PC-9 (cell line): ENCODE results near the gene LRP1-AS.

Experiments
- EZH2 ChIP-seq: fragments of 200-600 bp; sonication (generic); IDR thresholded peaks from 2 replicates; pipeline ENCODE4 v1.8.0; 2017; ENCODE audit warnings: antibody characterized with exemption, low read depth
- TF ChIP-seq, protein P1 (sequence below): fragments of 200-600 bp; sonication (generic); conservative IDR thresholded peaks from 2 replicates; pipeline ENCODE4 v1.6.1; 2017; ENCODE audit warnings: mixed run types, antibody characterized with exemption, mild to moderate bottlenecking, moderate library complexity

GRCh38 chr12:57130941-57131340, 16.5 kb downstream of the LRP1-AS start:
- TF ChIP-seq, protein P1, sequence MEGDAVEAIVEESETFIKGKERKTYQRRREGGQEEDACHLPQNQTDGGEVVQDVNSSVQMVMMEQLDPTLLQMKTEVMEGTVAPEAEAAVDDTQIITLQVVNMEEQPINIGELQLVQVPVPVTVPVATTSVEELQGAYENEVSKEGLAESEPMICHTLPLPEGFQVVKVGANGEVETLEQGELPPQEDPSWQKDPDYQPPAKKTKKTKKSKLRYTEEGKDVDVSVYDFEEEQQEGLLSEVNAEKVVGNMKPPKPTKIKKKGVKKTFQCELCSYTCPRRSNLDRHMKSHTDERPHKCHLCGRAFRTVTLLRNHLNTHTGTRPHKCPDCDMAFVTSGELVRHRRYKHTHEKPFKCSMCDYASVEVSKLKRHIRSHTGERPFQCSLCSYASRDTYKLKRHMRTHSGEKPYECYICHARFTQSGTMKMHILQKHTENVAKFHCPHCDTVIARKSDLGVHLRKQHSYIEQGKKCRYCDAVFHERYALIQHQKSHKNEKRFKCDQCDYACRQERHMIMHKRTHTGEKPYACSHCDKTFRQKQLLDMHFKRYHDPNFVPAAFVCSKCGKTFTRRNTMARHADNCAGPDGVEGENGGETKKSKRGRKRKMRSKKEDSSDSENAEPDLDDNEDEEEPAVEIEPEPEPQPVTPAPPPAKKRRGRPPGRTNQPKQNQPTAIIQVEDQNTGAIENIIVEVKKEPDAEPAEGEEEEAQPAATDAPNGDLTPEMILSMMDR: no peak
- no peak for TF ChIP-seq EZH2
